Vagina (tissue), 2 donors: ENCODE results near the gene UPK1A.

Experiments
- CTCF ChIP-seq, 3 experiments: fragments of 450-650 bp in 2 of 3; fragments of 200-600 bp in 1 of 3; sonication (generic) in 1 of 3; IDR thresholded peaks; one replicate each; pipeline ENCODE4 v1.5.1; 2017 to 2019; ENCODE audit warnings: antibody characterized with exemption in 3 of 3, mild to moderate bottlenecking in 2 of 3, moderate library complexity in 2 of 3
- POLR2A ChIP-seq, 2 donors: fragments of 450-650 bp; IDR thresholded peaks; one replicate each; pipeline ENCODE4 v1.6.1; 2017; ENCODE audit warnings: antibody characterized with exemption in 2 of 2, mild to moderate bottlenecking in 2 of 2, moderate library complexity in 2 of 2
- POLR2AphosphoS5 ChIP-seq, 2 donors: sonication (generic); formaldehyde crosslinking; IDR thresholded peaks; one replicate each; pipeline ENCODE4 v1.9.0; 2017; ENCODE audit warnings: antibody characterized with exemption in 2 of 2, mild to moderate bottlenecking in 2 of 2, low read depth in 1 of 2; ENCODE audit not compliant: insufficient read depth in 1 of 2

GRCh38 chr19:35633727-35634440 is 32.4 kb upstream of the UPK1A start:
- TF ChIP-seq CTCF (IDR thresholded peaks at IDR 0.05): no peak
- no peak for TF ChIP-seq POLR2AphosphoS5 (IDR thresholded peaks at IDR 0.05; ENCODE audit: insufficient read depth in 1 of 2, low read depth in 1 of 2)
- no peak for TF ChIP-seq POLR2A (IDR thresholded peaks at IDR 0.05)
